GM23248 (cell line): ENCODE results near the gene PTAFR. TPM values are rescaled to one million over a fixed set of nuclear protein-coding genes. Genes with fewer than 3 reads are reported as not detected.
A peak's percentile ranks its signal among the peaks of the same experiment; 100 is the strongest.

Experiments
- DNase-seq: peaks from one replicate; pipeline ENCODE4 v3.0.0-alpha.2; 2015
- H2AFZ ChIP-seq: fragments of 200-600 bp; sonication (generic); 2 replicates; pipeline ENCODE4 v1.6.1; 2016; ENCODE audit warnings: antibody characterized with exemption
- H3F3A ChIP-seq: fragments of 200-600 bp; sonication (generic); 2 replicates; pipeline ENCODE4 v1.6.1; 2016; ENCODE audit warnings: mild to moderate bottlenecking, antibody characterized with exemption, mixed run types; ENCODE audit not compliant: insufficient read depth
- H3K27ac ChIP-seq: fragments of 200-600 bp; sonication (generic); 2 replicates; pipeline ENCODE4 v1.5.1; 2016; ENCODE audit warnings: mild to moderate bottlenecking
- H3K27me3 ChIP-seq: fragments of 200-600 bp; sonication (generic); replicated peaks from 2 replicates; pipeline ENCODE4 v1.6.1; 2016; ENCODE audit warnings: mild to moderate bottlenecking; ENCODE audit not compliant: insufficient read depth
- H3K36me3 ChIP-seq: fragments of 200-600 bp; sonication (generic); 2 replicates; pipeline ENCODE4 v1.6.1; 2016; ENCODE audit warnings: low read depth, mild to moderate bottlenecking
- H3K4me1 ChIP-seq: fragments of 200-600 bp; sonication (generic); 2 replicates; pipeline ENCODE4 v1.6.1; 2016; ENCODE audit warnings: mild to moderate bottlenecking; ENCODE audit not compliant: insufficient read depth
- H3K4me2 ChIP-seq: fragments of 200-600 bp; sonication (generic); one replicate; pipeline ENCODE4 v1.6.1; 2016; ENCODE audit warnings: mild to moderate bottlenecking; ENCODE audit not compliant: unreplicated experiment
- H3K4me3 ChIP-seq: fragments of 200-600 bp; sonication (generic); 2 replicates; pipeline ENCODE4 v1.5.1; 2016; ENCODE audit warnings: mild to moderate bottlenecking
- H3K79me2 ChIP-seq: fragments of 200-600 bp; sonication (generic); 2 replicates; pipeline ENCODE4 v1.6.1; 2016; ENCODE audit warnings: mild to moderate bottlenecking; ENCODE audit not compliant: insufficient read depth
- H3K9ac ChIP-seq: fragments of 200-600 bp; sonication (generic); 2 replicates; pipeline ENCODE4 v1.6.1; 2016; ENCODE audit warnings: mild to moderate bottlenecking
- H3K9me2 ChIP-seq: fragments of 200-600 bp; sonication (generic); 2 replicates; pipeline ENCODE4 v1.6.1; 2016; ENCODE audit warnings: mixed run types, mild to moderate bottlenecking, moderate library complexity; ENCODE audit not compliant: insufficient read depth
- H3K9me3 ChIP-seq: fragments of 200-600 bp; sonication (generic); one replicate; pipeline ENCODE4 v1.6.1; 2017; ENCODE audit warnings: low read depth
- H4K20me1 ChIP-seq: fragments of 200-600 bp; sonication (generic); 2 replicates; pipeline ENCODE4 v1.6.0; 2016; ENCODE audit not compliant: insufficient read depth
- EZH2 ChIP-seq: fragments of 200-600 bp; sonication (generic); IDR thresholded peaks from 2 replicates; pipeline ENCODE4 v1.6.1; 2018; ENCODE audit warnings: antibody characterized with exemption, mild to moderate bottlenecking; ENCODE audit not compliant: insufficient read depth, poor library complexity, severe bottlenecking
- EZH2phosphoT487 ChIP-seq: fragments of 200-600 bp; sonication (generic); IDR thresholded peaks from 2 replicates; pipeline ENCODE4 v1.6.1; 2018; ENCODE audit warnings: antibody characterized with exemption, moderate library complexity, mild to moderate bottlenecking, low read depth; ENCODE audit not compliant: insufficient read depth
- WGBS, 2 experiments: methylation state at CpG; one replicate each; pipeline ENCODE4 v1.1.6; 2015 to 2017; ENCODE audit warnings: low lambda C conversion rate in 2 of 2, low coverage in 1 of 2; ENCODE audit errors: missing lambda C conversion rate in 2 of 2; 5-methylcytosine and 5-hydroxymethylcytosine counted together
- in situ Hi-C: fragments of 300-500 bp; cut with MboI; formaldehyde crosslinking; loops from 2 replicates; pipeline ENCODE4 v1.15.0; 2020
- polyA plus RNA-seq: library from polyadenylated mRNA; unstranded; fragments of >200 nt; fragmentation: Nextera tagmentation; extraction: Ambion mirVana; gene quantifications from 2 replicates; pipeline ENCODE4 v1.2.1, GENCODE V29; 2016
- total RNA-seq: library from RNA; depleted of rRNA; stranded (reverse); fragments of >200 nt; shearing (Covaris generic); gene quantifications from 2 replicates; pipeline ENCODE4 v1.2.3, GENCODE V29; 2014

PTAFR gene
- total and polyA plus RNA-seq, 2 experiments from 2014 or later = not detected

DNA sequence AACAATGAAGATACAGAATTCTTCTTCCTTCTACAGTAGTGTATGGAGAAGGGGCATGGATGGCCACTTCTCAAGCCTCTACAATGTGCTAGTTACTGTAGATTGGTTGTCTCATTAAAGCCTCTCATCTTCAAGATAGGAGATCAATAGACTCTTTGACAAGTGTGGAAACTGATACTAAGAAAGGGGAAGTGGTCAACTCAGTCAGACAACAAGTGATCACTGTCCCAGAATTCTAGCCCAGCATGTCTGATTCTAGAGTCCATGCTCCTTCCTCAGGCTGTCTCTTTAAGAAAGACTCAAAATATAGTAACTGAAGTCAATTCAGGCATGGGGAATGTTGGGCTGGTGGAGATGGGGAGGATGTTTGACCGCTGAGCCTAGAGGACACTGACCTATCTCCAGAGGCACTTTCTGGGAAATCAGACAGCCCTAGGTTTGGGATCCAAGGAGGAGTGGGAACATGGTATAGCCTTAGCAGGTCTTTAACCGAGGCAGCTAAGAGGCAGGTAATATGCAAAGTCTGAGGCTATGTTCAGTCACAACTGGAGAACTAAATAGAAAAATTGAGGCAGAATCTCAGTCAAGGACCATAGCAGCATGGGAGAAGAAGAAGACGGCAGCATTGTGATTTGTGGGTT, 48.8 kb downstream of the PTAFR start:
- H3K27me3 ChIP-seq = no peaks in the 10 kb centered on the region
- peaks cover 23% of the 10 kb centered on the region for H3K4me1 ChIP-seq
- H3K4me2 ChIP-seq = no peak overlapping the region
- H3K4me3 ChIP-seq = no peak overlapping the region
- H3K9me3 ChIP-seq = no peaks in the 10 kb centered on the region
- no peak overlapping the region for H3K27ac ChIP-seq
- H3F3A ChIP-seq = peaks cover 7% of the 10 kb centered on the region
- no peak overlapping the region for H2AFZ ChIP-seq
- 72% methylated on average over 3 of the region's 3 CpGs for WGBS, 2 experiments
- H3K36me3 ChIP-seq = no peaks in the 10 kb centered on the region
- TF ChIP-seq EZH2phosphoT487 = no peak
- no peak for DNase-seq
- H3K9me2 ChIP-seq = no peaks in the 10 kb centered on the region
- no peaks in the 10 kb centered on the region for H4K20me1 ChIP-seq
- in situ Hi-C loops = no loop called here
- H3K79me2 ChIP-seq = no peaks in the 10 kb centered on the region
- no peak overlapping the region for H3K9ac ChIP-seq

DNA sequence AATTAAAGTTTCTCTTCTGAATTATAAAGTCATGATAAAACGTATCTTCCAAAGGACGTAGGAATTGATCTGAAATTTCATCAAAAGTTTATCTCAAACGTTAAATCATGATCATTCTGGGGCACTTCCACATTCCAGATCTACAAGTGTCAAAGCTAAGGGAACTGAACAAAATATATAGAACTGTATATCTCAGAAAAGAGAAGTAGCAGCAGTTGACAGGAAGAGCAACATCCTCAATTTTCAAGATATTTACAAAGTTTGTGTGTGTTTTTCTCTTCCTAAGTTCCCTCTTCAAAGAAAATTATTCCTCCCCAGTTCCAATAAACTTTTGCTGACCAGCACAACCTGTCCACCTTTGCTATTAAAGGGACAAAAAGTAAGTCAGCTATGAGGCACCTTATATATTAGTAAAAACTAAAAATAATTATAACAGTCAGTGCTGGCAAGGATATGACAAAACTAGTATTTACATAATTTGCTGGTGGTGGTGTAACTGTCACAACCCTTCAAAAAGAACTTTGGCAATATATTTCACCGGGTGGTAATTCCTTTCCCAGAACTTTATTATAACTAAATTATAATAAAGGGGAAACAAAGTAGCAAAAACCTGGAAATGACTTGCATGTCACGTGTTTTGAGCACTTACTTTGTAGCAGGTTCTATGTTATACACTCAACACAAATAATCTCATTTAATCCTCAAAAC, 49.6 kb downstream of the PTAFR start:
- Histone ChIP-seq H2AFZ (no peak overlapping the region), H4K20me1 (no peaks in the 10 kb centered on the region), H3K9me3 (no peaks in the 10 kb centered on the region), H3K79me2 (no peaks in the 10 kb centered on the region), H3K36me3 (no peaks in the 10 kb centered on the region), H3F3A (peaks cover 12% of the 10 kb centered on the region), H3K27ac (no peak overlapping the region), H3K4me2 (no peak overlapping the region), H3K4me3 (no peak overlapping the region), H3K9me2 (no peaks in the 10 kb centered on the region), H3K4me1 (peaks cover 31% of the 10 kb centered on the region), H3K27me3 (no peaks in the 10 kb centered on the region), H3K9ac (no peak overlapping the region)
- TF ChIP-seq EZH2 = no peak
- no peak for TF ChIP-seq EZH2phosphoT487
- in situ Hi-C loops = no loop called here
- WGBS, 2 experiments = 70 to 71% methylated on average over 5 of the region's 5 CpGs
- DNase-seq = no peak

DNA sequence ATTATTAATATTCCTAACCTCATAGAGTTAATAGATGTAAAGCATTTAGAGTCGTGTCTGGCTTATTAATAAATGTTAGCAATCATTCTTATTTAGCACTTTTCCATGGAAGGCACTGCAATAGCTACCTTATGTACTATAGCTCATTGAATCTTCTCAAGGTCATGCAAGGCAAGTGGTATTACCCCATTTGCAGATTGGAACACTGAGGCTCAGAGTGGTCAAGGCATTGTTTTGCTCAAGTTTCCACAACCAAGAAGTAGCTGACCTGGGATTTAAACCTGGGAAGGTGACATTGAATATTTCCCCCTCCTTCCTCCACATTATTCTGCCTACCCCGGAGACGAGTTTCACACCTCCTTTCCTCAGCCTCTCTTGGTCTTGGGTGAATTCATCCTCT, 50.3 kb downstream of the PTAFR start:
- H3K36me3 ChIP-seq = no peaks in the 10 kb centered on the region
- no peak for DNase-seq
- no peaks in the 10 kb centered on the region for H3K9me3 ChIP-seq
- H3K9ac ChIP-seq = no peak overlapping the region
- peaks cover 12% of the 10 kb centered on the region for H3F3A ChIP-seq
- H4K20me1 ChIP-seq = no peaks in the 10 kb centered on the region
- H2AFZ ChIP-seq = no peak overlapping the region
- H3K4me1 ChIP-seq = peaks cover 32% of the 10 kb centered on the region
- no peaks in the 10 kb centered on the region for H3K9me2 ChIP-seq
- TF ChIP-seq EZH2phosphoT487 (no peak), EZH2 (no peak)
- no peaks in the 10 kb centered on the region for H3K79me2 ChIP-seq
- in situ Hi-C loops = no loop called here
- no peak overlapping the region for H3K4me3 ChIP-seq
- H3K27ac ChIP-seq = no peak overlapping the region
- no peaks in the 10 kb centered on the region for H3K27me3 ChIP-seq
- WGBS, 2 experiments = 36 to 38% methylated on average over 3 of the region's 3 CpGs
- H3K4me2 ChIP-seq = no peak overlapping the region

DNA sequence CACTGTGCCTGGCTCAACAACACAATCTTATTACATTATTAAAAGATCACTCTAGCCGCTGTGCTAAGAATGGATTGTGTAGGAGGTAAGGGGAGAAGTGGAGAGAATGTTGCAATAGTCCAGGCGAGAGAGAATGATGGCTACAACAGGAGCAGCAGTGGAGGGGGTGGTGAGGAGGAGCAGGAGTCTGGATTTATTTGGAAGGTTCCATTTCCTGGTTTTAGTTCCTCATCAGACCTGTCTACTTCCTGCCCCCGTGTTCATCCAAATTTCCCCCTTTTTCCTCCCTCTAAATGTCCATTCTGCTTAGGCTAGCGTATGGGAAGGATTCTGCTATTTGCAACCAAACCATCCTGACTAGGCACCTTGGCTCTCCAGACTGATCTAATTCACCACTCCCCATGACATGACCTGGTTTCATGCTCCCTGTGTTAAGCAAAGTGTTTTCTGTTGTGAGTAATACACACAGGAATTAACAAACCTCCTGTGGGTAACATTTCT, 53.0 kb downstream of the PTAFR start:
- H2AFZ ChIP-seq = peak overlapping the region; percentile 4; the same call in 1 of the 2 replicates
- peak overlapping the region; percentile 44 for H3K4me2 ChIP-seq
- H3K27ac ChIP-seq = peak overlapping the region; percentile 24

More for the DNA sequence above, 53.0 kb downstream of the PTAFR start:
- H3F3A ChIP-seq = peaks cover 12% of the 10 kb centered on the region
- H3K79me2 ChIP-seq = no peaks in the 10 kb centered on the region
- no peak for TF ChIP-seq EZH2
- TF ChIP-seq EZH2phosphoT487 = no peak
- peaks cover 23% of the 10 kb centered on the region for H3K4me1 ChIP-seq
- in situ Hi-C loops = no loop called here
- H3K4me3 ChIP-seq = no peak overlapping the region
- peak; percentile 81 for DNase-seq
- no peaks in the 10 kb centered on the region for H3K27me3 ChIP-seq
- no peaks in the 10 kb centered on the region for H4K20me1 ChIP-seq
- WGBS, 2 experiments = 25 to 31% methylated on average over 4 of the region's 4 CpGs
- no peak overlapping the region for H3K9ac ChIP-seq
- no peaks in the 10 kb centered on the region for H3K36me3 ChIP-seq
- H3K9me3 ChIP-seq = no peaks in the 10 kb centered on the region
- no peaks in the 10 kb centered on the region for H3K9me2 ChIP-seq
